Esophagus squamous epithelium (tissue), 5 donors: ENCODE results near the gene EFS. TPM values are rescaled to one million over a fixed set of nuclear protein-coding genes. Genes with fewer than 3 reads are reported as not detected.
"Not testable (repeated sequence)": the region's sequence is repeated elsewhere in the genome, so short reads cannot be mapped to it uniquely, and the experiment has no call there.

Source experiments
- DNase-seq: peaks from one replicate; lab custom pipeline; 2025; lab: John Stamatoyannopoulos, UW
- H3K27ac ChIP-seq, 4 donors: fragments of 200-600 bp; sonication (generic); one replicate each; pipeline ENCODE4 v1.5.1; 2016 to 2019; ENCODE audit warnings: mild to moderate bottlenecking in 1 of 4
- H3K27me3 ChIP-seq, 4 donors: fragments of 200-600 bp; sonication (generic); 1 replicate in 3 of 4; 2 replicates in 1 of 4; pipeline versions ENCODE4 v1.5.1 to v1.6.0; 2017 to 2021; ENCODE audit warnings: antibody characterized with exemption in 1 of 4
- H3K36me3 ChIP-seq, 3 donors: fragments of 200-600 bp; sonication (generic); one replicate each; pipeline ENCODE4 v1.5.1; 2016 to 2019
- H3K4me1 ChIP-seq, 3 donors: fragments of 200-600 bp; sonication (generic); one replicate each; pipeline ENCODE4 v1.5.1; 2017 to 2019
- H3K4me3 ChIP-seq, 4 donors: fragments of 200-600 bp; sonication (generic); 1 replicate in 3 of 4; 2 replicates in 1 of 4; pipeline ENCODE4 v1.5.1; 2016 to 2019; ENCODE audit warnings: mild to moderate bottlenecking in 2 of 4, moderate library complexity in 1 of 4
- H3K9me3 ChIP-seq, 3 donors: fragments of 200-600 bp; sonication (generic); one replicate each; pipeline ENCODE4 v1.5.1; 2016 to 2019
- POLR2A ChIP-seq, 4 donors: fragments of 450-650 bp; IDR thresholded peaks; one replicate each; pipeline ENCODE4 v1.6.1; 2017; ENCODE audit warnings: antibody characterized with exemption in 4 of 4, mild to moderate bottlenecking in 4 of 4, moderate library complexity in 3 of 4
- WGBS, 2 donors: methylation state at CpG; one replicate each; pipeline ENCODE4 v1.1.5; 2018; 5-methylcytosine and 5-hydroxymethylcytosine counted together
- intact Hi-C: fragments of 100-400 bp; cut with DNase I; formaldehyde crosslinking; loops from one replicate; pipeline ENCODE4 v1.15.0; 2022
- total RNA-seq, 4 donors: library from RNA; depleted of rRNA; stranded (reverse); fragments of >200 nt; gene quantifications; one replicate each; pipeline ENCODE4 v1.1.0, GENCODE V29; 2016
- TF ChIP-seq, protein P1 (sequence below), 6 experiments: fragments of 450-650 bp in 4 of 6; fragments of 200-600 bp in 2 of 6; sonication (generic) in 2 of 6; IDR thresholded peaks; one replicate each; pipeline ENCODE4 v1.5.1; 2016 to 2019; ENCODE audit warnings: antibody characterized with exemption in 6 of 6, mild to moderate bottlenecking in 4 of 6, moderate library complexity in 4 of 6
- donor health status: DM: yes; HTN: yes; CAD: no.

The EFS gene
- total RNA-seq, 4 donors from 2014 or later: 17.8 to 34.4 (median 20.9) TPM

DNA sequence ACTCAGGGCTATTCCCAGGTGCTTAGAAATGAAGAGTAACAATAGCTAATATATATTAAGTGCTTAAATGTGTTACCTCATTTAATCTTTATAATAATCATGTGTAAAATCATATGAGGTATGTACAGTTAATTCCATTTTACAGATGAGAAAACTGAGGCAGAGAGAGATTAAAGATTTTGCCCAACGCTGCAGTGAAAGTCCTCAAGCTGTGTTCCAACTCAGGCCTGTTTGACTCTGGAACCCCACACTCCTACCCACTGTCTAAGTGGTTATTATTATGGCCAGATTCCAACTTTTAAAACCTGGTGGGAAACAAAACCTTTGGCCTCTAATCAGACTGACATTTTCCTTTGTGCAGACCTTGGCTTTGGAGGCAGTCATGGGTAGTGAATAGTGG lies 22.0 kb upstream of the EFS start:
- Histone ChIP-seq H3K27me3 (peaks cover 0 to 20% (median 0%) of the 10 kb centered on the region in 4 donors), H3K36me3 (no peaks in the 10 kb centered on the region), H3K4me3 (no peak overlapping the region), H3K4me1 (no peaks in the 10 kb centered on the region), H3K9me3 (no peaks in the 10 kb centered on the region), H3K27ac (no peak overlapping the region)
- intact Hi-C loops: no loop called here
- 82 to 86% methylated on average over 1 of the region's 1 CpG for WGBS, 2 donors
- DNase-seq: no peak
- TF ChIP-seq POLR2A (IDR thresholded peaks at IDR 0.05): no peak
- TF ChIP-seq, protein P1, sequence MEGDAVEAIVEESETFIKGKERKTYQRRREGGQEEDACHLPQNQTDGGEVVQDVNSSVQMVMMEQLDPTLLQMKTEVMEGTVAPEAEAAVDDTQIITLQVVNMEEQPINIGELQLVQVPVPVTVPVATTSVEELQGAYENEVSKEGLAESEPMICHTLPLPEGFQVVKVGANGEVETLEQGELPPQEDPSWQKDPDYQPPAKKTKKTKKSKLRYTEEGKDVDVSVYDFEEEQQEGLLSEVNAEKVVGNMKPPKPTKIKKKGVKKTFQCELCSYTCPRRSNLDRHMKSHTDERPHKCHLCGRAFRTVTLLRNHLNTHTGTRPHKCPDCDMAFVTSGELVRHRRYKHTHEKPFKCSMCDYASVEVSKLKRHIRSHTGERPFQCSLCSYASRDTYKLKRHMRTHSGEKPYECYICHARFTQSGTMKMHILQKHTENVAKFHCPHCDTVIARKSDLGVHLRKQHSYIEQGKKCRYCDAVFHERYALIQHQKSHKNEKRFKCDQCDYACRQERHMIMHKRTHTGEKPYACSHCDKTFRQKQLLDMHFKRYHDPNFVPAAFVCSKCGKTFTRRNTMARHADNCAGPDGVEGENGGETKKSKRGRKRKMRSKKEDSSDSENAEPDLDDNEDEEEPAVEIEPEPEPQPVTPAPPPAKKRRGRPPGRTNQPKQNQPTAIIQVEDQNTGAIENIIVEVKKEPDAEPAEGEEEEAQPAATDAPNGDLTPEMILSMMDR (IDR thresholded peaks at IDR 0.05): no peak

DNA sequence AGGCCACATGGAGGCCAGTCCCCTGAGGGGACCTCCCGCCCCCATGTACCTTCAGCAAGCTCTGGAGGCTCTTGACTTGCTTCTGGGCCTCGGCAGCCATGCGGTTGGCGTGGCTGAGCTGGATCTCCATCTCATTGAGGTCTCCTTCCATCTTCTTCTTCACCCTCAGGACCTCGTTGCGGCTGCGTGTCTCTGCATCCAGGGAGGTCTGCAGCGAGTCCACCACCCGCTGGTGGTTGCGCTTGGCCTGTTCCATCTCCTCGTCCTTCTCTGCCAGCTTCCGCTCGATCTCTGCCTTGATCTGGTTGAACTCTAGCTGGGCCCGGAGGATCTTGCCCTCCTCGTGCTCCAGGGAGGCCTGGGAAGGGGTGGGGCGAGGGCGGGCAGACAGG lies 21.3 kb upstream of the EFS start:
- DNase-seq: not testable (repeated sequence)

DNA sequence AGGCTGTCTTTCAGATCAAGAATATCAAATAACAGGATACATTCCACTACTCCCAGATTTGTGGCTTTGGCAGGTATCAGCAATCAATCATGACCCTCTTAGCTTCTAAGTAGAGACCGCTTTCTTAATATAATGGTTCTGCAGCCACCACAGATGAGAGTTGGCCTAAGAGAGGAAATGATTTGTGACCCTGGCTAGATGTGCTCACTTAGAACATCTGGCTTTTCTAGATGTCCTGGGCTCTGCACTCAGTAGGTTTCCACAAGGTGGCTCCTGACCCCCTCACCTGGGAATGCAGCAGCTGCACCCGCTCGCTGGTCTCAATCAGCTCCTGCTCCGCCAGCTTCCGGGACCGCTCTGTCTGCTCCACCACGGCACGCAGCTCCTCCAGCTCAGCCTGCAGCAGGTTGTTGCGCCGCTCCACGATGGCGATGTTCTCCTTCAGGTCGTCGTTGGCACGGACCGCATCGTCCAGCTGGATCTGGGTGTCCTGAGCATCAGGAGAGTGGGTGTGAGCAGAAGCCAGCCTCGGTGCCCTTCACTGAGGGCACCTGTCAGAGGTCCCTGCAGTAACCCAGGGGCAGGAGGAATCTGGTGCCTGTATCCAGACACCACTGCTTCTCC lies 20.8 kb upstream of the EFS start:
- intact Hi-C loops: no loop called here
- H3K27ac ChIP-seq: no peak overlapping the region
- WGBS, 2 donors: 80 to 81% methylated on average over 2 to 8 of the region's 18 CpGs
- H3K4me3 ChIP-seq: no peak overlapping the region
- TF ChIP-seq, protein P1 (IDR thresholded peaks at IDR 0.05): no peak
- no peak for TF ChIP-seq POLR2A (IDR thresholded peaks at IDR 0.05)
- peaks cover 0 to 27% (median 0%) of the 10 kb centered on the region in 4 donors for H3K27me3 ChIP-seq
- H3K36me3 ChIP-seq: no peaks in the 10 kb centered on the region
- H3K9me3 ChIP-seq: no peaks in the 10 kb centered on the region
- DNase-seq: no peak
- H3K4me1 ChIP-seq: no peaks in the 10 kb centered on the region

More for the DNA sequence above, 21.3 kb upstream of the EFS start:
- H3K4me1 ChIP-seq, intact Hi-C loops, H3K9me3 ChIP-seq, H3K27ac ChIP-seq, H3K36me3 ChIP-seq, H3K4me3 ChIP-seq: not testable (repeated sequence)
- H3K27me3 ChIP-seq: peaks cover 0 to 26% (median 0%) of the 10 kb centered on the region in 4 donors
- 86 to 93% methylated on average over 3 to 12 of the region's 17 CpGs for whole genome bisulfite sequencing, 2 donors

DNA sequence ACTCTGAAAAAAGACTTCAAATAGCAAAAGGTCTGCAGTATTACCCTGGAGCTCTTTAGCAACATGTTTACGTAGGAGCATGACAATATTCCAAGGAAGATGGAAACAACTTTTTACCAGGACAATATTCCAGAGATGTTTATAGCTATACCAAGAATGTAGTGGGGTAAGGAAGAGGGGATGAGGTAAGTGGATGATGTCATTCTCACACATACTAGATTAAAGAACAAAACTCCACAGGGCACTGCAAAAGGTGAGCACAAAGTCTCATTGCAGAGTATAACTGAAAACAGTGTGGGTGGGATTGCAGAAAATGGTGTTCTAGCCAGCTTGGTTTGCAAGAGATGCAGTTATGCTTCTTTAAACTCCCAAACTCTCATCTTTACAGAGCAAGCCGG lies 20.3 kb upstream of the EFS start:
- no peaks in the 10 kb centered on the region for H3K9me3 ChIP-seq
- H3K4me3 ChIP-seq: no peak overlapping the region
- H3K27me3 ChIP-seq: peaks cover 0 to 30% (median 0%) of the 10 kb centered on the region in 4 donors
- intact Hi-C loops: no loop called here
- no peaks in the 10 kb centered on the region for H3K36me3 ChIP-seq
- 76 to 82% methylated on average over 2 of the region's 2 CpGs for WGBS, 2 donors
- H3K27ac ChIP-seq: no peak overlapping the region
- DNase-seq: no peak
- no peak for TF ChIP-seq POLR2A (IDR thresholded peaks at IDR 0.05)
- TF ChIP-seq, protein P1 (IDR thresholded peaks at IDR 0.05): no peak
- H3K4me1 ChIP-seq: peaks cover 0 to 2% (median 0%) of the 10 kb centered on the region in 3 donors

DNA sequence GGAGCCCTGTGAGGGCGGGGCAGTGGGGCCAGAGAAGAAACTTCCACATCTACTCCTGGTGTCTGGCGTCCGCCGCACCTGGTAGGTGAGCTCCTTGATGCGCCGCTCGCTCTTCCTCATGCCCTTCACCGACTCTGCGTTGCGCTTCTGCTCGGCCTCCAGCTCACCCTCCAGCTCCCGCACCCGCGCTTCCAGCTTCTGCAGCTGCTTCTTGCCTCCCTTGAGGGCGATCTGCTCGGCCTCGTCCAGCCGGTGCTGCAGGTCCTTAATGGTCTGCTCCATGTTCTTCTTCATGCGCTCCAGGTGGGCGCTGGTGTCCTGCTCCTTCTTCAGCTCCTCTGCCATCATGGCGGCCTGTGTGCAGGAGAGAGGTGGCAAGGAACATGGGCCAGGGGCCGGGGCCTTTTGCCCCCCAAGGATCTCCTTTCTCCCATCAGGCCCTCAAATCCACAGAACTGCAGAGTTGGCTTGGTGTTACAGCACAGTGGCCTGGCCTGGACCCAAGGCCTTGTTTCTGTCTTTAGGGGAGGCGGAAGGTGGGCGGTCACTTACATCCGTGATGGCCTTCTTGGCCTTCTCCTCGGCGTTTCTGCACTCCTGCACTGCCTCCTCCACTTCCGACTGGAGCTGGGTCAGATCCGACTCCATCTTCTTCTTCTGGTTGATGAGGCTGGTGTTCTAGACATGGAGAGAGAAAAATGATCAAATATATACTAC lies 19.6 kb upstream of the EFS start:
- H3K27ac ChIP-seq: no peak overlapping the region
- WGBS, 2 donors: 79 to 83% methylated on average over 25 to 26 of the region's 29 CpGs
- peaks cover 0 to 37% (median 0%) of the 10 kb centered on the region in 4 donors for H3K27me3 ChIP-seq
- DNase-seq: no peak
- peaks cover 0 to 9% (median 0%) of the 10 kb centered on the region in 3 donors for H3K4me1 ChIP-seq
- no peak for TF ChIP-seq POLR2A (IDR thresholded peaks at IDR 0.05)
- TF ChIP-seq, protein P1 (IDR thresholded peaks at IDR 0.05): no peak
- no peaks in the 10 kb centered on the region for H3K9me3 ChIP-seq
- no peaks in the 10 kb centered on the region for H3K36me3 ChIP-seq
- no peak overlapping the region for H3K4me3 ChIP-seq
- intact Hi-C loops: no loop called here
